Measurements from ENCODE around the gene SLC6A3.

Gene SLC6A3

GRCh38 chr5:1387059-1387755 is 58.0 kb downstream of the SLC6A3 start:
- Histone ChIP-seq H3K27me3 (peaks cover 66% of the 10 kb centered on the region), H3K36me3 (no peaks in the 10 kb centered on the region), H3K4me1 (no peaks in the 10 kb centered on the region), H3K9me3 (no peaks in the 10 kb centered on the region; the same call in 1 of the 2 replicates), H3K4me3 (ENCODE audit: low read depth, low read length) (no peak overlapping the region)
- no peak for TF ChIP-seq CTCF (IDR thresholded peaks at IDR 0.05; ENCODE audit: low read depth, low read length)
- DNase-seq, result no peak

- Histone ChIP-seq H3K9me3 (no peaks in the 10 kb centered on the region; the same call in 1 of the 2 replicates), H3K27me3 (peaks cover 61% of the 10 kb centered on the region), H3K4me3 (ENCODE audit: low read depth, low read length) (peak overlapping the region; percentile 62), H3K4me1 (no peaks in the 10 kb centered on the region), H3K36me3 (no peaks in the 10 kb centered on the region)
- TF ChIP-seq CTCF (IDR thresholded peaks at IDR 0.05; ENCODE audit: low read depth, low read length), result no peak
- peak; percentile 40 for DNase-seq
Observed at GRCh38 chr5:1386274-1386717, 58.9 kb downstream of the SLC6A3 start.

DNA sequence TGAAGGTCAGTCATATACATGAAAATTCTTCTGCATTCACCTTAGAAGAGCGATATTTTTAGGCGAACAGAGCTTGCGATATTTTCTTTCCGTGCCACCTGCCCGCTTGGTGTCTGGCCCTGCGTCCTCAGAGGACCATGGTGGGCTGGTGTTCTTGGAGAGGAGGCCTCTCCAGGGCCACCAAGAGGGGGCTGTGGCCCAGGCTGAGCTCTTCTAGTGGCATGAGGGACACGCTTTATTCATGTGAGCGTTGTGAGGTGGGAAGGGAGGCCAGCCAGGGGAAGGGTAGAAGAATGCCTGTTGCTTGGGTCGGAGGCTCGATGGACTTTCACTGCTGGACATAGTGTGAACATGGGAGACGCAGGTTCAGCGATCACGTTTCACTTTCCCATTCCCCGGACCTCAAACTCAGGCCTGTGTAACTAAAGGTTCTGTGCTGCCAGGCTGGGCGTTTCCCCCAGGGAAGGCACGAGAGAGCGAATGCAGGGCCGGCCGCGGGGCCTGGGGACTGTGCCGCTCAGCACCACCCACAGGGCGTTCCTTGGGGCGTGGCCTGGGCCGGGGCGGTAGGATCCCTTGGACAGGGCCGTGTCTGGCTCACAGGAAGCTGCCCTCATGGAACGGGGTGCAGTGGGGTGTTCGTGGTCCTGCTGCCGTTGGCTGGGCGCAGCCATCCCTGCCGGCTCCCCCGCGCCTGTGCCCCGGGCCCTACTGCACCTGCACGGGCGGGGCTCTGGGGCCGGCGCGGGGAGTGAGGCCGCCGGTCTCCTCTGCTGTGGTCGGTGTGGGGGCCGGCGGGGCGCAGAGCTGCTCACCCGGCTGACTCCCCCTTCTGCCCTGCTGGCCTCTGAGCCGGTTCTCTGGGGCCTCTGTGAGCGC is 59.6 kb downstream of the SLC6A3 start:
- DNase-seq, result peak; percentile 89
- Histone ChIP-seq H3K9me3 (no peaks in the 10 kb centered on the region; the same call in 1 of the 2 replicates), H3K4me3 (ENCODE audit: low read depth, low read length) (peak overlapping the region; percentile 62), H3K4me1 (no peaks in the 10 kb centered on the region), H3K36me3 (no peaks in the 10 kb centered on the region), H3K27me3 (peaks cover 60% of the 10 kb centered on the region)
- no peak for TF ChIP-seq CTCF (IDR thresholded peaks at IDR 0.05; ENCODE audit: low read depth, low read length)

DNA sequence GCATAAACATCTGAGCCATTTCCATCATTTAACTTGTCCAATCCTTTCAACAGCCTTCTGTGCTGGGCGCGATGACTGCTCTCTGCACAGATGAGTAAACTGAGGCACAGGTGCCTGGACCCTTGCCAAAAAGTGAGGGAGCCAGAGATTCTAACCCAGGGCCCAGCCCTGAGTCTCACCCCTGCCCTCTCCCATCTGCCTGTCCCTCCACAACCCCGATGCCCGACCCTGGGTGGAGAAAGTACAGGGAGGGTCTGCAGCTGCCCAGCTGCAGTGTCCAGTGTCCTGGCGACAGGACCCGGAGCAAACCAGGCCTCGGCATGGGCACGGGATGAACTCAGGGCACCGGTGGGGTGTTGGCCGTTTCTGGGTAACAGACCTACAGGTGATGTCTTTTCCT is 60.7 kb downstream of the SLC6A3 start:
- H3K4me3 ChIP-seq (ENCODE audit: low read depth, low read length), result no peak overlapping the region
- H3K27me3 ChIP-seq, result peaks cover 54% of the 10 kb centered on the region
- DNase-seq, result no peak
- peaks cover 5% of the 10 kb centered on the region for H3K9me3 ChIP-seq
- no peaks in the 10 kb centered on the region for H3K36me3 ChIP-seq
- TF ChIP-seq CTCF (IDR thresholded peaks at IDR 0.05; ENCODE audit: low read depth, low read length), result no peak
- no peaks in the 10 kb centered on the region for H3K4me1 ChIP-seq

GRCh38 chr5:1383886-1384401 is 61.3 kb downstream of the SLC6A3 start:
- no peaks in the 10 kb centered on the region for H3K36me3 ChIP-seq
- H3K4me1 ChIP-seq, result no peaks in the 10 kb centered on the region
- no peak overlapping the region for H3K4me3 ChIP-seq (ENCODE audit: low read depth, low read length)
- no peak for TF ChIP-seq CTCF (IDR thresholded peaks at IDR 0.05; ENCODE audit: low read depth, low read length)
- peaks cover 6% of the 10 kb centered on the region for H3K9me3 ChIP-seq
- no peak for DNase-seq
- peaks cover 50% of the 10 kb centered on the region for H3K27me3 ChIP-seq

All from BE2C (cell line).